GM19035 (cell line): ENCODE results near the gene GNL2.
"Not testable (repeated sequence)": the region's sequence is repeated elsewhere in the genome, so short reads cannot be mapped to it uniquely, and the experiment has no call there.

Experiments
- ATAC-seq: cut with Tn5 transposase; IDR thresholded peaks from one replicate; pipeline ENCODE4 v1.9.1; 2021; ENCODE audit not compliant: unreplicated experiment

GNL2 gene

DNA sequence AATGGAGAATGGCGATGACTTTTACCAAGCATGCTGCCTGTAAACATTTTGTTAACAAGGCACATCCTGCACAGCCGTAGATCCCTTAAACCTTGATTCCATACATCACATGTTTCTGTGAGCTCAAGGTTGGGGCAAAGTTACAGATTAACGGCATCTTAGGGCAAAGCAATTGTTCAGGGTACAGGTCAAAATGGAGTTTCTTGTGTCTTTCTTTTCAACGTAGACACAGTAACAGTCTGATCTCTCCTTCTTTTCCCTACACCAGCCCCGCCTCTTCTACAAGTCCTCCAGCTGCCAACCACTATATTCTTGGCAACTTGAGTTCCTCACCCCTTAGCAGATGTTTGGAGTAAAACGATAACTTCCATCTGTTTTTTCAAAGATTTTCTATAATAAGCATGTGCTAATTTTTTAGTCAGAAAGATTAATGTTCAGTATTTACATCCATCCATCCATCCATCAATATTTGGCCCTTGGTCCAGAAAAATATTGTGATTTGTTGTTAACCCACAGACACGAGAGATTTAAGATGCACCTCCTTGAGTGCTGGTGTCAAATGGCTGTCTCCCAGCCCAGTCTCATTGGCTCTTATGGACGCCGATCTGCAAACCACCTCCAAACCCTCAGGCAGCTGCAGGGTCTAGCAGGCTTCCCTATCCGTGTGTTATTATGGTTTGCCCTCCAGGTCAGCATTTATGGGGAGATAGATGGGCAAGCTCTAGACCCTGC is 35.2 kb downstream of the GNL2 start:
- no peak for ATAC-seq

DNA sequence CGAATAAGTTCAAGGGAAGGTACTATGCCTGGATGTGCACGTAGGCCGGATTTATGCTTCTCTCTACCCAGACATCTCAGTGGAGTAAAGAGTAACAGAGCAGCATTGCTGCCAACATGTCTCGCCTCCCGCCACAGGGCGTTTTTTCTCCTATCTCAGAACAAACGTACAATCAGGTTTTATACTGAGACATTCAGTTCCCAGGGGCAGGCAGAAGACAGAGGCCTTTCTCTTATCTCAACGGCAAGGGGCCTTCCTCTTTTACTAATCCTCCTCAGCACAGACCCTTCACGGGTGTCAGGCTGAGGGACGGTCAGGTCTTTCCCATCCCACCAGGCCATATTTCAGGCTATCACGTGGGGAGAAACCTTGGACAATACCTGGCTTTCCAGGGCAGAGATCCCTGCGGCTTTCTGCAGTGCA is 35.8 kb downstream of the GNL2 start:
- ATAC-seq: not testable (repeated sequence)

DNA sequence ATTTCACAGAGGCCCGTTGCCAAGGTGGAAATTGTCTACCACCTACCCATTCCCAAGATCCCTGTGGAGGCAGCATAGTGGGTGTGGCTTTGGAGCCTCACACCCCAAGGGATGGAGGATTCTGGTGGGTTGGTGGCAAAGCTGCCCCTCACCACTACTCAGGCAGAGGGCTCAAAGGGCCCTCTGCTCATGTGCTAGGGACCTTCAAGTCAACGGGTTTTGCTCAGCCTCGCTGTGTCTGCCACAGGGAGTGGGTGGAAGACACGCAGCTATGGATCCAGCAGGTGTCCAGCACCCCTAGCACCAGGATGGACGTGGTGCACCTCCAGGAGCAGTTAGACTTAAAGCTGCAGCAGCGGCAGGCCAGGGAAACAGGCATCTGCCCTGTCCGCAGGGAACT is 36.7 kb downstream of the GNL2 start:
- no peak for ATAC-seq

DNA sequence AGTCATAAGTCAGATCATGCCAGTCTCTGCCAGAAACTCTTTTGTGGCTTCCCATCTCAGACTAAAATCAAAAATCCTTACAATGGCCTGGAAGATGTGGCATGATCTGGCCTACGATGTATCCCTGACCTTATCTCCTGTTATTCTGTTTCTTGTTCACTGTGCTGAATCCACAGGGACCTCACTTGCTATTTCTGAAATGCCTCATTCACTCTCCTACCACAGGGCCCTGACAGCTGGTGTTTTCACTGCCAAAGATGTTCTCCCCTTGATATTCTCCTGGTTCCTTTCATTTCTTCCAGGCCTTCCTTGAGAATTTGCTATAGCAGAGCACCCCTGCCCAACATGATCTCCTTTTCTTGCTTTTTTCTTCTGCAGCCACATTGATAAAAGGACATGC is 37.3 kb downstream of the GNL2 start:
- no peak for ATAC-seq

DNA sequence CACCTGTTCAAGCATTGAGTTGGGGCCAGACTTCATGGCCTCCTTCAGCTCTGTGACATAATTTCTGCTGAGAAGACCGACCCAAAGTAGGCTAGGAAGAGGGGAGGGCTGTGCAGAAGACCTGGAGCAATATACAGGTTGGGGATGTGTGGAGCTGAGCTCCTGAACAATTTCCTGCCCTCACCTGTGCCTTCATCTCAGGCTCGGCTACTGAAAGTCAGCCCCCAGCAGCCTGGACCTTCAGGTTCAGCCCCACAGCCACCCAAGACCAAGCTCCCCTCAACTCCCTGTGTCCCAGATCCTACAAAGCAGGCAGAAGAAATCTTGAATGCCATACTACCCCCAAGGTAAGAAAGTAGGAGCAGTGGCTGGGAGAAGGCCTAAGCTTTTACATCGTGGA is 38.3 kb downstream of the GNL2 start:
- no peak for ATAC-seq

DNA sequence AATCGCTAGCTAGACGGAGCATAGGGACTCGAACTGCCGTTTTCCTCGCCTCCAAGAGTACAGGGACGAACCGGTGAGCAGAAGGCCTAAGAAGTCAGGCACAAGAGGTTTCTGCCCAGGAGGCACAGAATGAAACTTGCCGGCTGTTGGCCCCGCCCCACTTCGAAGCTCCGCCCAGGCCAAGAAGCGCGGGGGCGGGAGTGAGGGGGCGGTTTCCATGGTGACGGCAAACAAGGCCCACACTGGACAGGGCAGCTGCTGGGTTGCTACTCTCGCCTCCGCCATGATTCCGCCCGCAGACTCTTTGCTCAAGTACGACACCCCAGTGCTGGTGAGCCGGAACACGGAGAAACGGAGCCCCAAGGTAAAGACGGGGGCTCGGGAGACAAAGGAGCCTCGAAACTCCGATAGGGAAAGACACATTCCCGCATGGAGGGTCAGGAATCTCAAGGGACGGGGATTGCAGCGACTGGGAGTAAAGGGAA is 39.0 kb downstream of the GNL2 start, which contains the start of gene DNALI1:
Gene DNALI1 (plus strand): TSS at position 229 of the 485 bp plus-strand sequence. CDS start 55 bp downstream, at position 284.
- no peak for ATAC-seq

DNA sequence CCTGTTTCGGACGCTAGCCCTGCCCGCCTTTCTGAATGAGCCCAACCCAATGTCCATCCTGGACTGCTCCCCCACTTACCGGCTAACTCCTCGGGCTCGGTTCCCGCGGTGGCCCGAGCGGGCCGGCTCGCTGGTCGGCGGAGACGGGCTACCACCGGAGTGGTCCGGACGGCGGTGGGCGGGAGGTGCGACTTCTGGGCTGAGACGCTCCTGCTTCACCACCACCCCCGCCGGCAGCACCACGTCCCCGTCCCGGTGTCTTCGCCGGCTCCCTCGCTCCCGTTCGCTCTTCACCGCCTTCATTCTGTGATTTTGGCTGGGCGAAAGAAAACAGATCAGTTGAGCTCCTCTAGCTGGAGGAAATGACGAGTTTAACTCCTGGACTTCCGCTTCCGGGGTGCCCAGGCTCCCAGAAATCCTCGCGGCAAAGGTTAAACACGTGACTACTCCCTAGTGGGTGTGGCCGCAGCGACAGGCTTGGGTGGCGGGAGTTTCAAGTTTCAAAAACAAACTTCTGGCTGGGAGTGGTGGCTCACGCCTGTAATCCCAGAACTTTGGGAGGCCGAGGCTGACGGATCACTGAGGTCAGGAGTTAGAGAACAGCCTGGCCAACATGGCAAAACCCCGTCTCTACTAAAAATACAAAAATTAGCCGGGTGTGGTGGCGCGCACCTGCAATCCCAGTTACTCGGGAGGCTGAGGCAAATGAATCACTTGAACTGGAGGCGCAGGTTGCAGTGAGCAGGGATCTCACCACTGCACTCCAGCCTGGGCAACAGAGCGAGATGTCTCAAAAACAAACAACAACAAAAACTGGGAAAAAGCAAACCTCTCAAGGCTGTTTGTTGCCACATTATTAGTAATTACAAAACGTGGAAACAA is 41.6 kb downstream of the GNL2 start, which contains the start of gene SNIP1:
Gene SNIP1 (minus strand): TSS at position 367 of the 882 bp plus-strand sequence. CDS start 64 bp downstream, at position 303.
- ATAC-seq: peak; percentile 87

DNA sequence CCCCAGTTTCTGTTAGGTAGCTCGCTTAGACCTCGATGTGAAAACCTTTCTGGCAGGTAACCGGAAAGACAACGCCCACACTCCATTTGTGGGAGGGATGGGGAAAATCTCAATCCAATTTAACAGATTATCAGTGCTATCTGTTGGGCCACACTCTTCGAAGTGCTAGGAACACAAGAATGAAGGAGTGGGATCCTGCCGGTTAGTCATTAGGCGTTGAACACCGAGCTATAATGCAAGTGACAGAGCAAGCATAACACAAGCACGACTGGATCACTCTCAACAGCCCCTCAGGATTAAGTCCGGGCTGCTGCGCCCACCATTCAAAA is 42.2 kb downstream of the GNL2 start:
- ATAC-seq: no peak

DNA sequence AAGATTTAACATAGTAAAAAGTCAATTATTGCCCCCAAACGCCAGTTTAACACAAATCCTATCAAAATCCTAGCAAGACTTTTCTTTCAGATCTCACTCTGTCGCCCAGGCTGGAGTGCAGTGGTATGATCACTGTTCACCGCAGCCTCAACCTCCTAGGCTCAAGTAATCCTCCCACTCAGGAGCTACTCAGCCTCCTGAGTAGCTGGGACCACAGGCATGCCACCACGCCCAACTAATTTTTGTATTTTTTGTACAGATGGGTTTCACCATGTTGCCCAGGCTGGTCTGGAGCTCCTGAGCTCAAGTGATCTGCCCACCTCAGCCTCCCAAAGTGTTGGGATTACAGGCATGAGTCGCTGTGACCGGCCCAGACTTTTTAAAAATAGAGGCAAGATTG is 46.4 kb downstream of the GNL2 start:
- ATAC-seq: no peak

DNA sequence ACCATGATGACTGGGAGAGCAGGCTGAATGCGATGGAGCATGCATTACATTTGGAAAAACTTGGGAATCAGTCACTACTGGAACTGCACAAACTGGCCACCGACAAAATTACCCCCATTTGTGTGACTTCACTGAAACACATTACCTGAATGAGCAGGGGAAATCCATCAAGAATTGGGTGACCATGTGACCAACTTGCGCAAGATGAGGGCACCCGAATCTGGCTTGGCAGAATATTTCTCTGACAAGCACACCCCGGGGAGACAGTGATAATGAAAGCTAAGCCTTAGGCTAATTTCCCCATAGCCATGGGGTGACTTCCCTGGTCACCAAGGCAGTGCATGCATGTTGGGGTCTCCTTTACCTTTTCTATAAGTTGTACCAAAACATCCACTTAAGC is 50.7 kb downstream of the GNL2 start:
- ATAC-seq: no peak

DNA sequence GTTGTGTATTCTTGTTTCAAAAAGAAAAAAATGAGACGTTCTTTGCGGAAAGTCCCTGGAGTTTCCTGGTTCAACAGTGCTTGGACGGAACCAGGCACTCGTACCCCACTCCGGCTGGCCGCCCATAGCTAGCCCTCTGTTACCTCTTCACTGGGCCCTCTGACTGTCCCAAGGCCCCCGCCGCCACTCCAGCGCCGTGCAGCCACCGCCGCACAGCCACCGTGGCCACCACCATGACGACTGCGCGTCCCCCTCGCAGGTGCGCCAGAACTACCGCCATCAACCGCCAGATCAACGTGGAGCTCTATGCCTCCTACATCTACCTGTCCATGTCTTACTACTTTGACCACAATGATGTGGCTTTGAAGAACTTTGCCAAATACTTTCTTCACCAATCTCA is 51.2 kb downstream of the GNL2 start:
- no peak for ATAC-seq

DNA sequence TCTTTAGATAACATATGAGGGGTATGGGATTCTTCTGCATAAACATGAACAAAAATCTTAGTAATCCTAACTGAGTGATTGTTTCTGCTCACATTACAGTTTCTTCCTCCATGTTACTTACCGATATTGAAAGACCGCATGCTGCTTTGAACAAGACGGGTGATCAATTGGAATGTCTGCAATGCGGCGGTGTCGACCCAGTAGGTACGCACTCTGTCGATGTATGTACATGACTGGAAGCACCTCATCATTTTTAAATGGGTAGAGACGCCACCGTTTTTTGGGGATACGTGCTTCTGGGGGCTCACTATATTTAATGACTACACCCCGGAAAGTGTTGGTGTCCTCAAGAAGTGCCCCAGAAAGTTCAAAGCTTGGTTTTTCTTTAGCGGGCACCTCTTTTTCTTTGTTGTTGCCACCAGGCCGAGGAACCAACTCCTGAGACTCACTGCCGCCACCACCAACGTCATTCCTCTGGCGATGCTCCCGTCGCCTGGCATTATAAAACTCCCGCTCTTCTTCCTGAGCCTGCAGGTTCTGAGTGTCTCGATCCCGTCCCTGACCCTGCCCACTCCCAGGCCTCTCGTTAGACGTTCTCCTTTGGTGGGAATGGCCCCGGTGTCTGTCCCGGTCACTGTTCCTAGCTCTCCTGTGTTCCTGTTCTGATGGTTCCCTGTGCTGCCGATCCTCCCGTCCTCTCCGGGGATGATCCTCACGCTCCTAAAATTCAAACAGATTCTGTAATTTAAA is 55.5 kb downstream of the GNL2 start:
- ATAC-seq: no peak

DNA sequence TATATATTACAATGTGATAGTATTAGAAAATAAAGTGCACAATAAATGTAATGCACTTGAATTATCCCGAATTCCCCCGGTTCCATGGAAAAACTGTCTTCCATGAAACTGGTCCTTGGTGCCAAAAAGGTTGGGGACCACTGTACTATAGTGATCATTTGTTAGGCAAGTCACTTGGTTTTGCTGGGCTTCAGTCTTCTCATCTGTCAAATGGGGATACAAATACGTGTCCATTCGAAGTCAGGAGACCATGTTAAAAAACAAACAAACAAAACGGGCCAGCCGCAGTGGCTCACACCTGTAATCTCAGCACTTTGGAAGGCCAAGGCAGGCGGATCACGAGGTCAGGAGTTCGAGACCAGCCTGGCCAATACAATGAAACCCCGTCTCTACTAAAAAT is 56.6 kb downstream of the GNL2 start:
- not testable (repeated sequence) for ATAC-seq

DNA sequence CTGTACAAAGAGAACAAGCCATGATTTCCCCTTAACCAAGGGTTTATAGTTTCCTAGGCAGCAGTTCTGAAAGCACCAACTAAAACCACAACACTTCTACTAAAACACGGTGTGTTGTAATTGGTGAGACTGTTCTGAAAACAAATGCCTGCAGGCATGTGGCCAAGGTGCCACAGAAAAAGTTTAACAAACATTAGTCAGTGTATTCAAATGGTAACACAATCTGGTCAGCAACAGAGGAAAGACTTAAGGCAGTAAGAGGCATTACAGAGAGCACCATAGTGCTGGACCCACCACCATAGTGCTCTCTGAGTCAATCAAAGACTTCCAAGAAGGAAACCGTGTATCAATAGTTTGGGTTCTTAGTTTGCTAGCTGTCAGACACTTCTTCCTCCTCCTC is 58.4 kb downstream of the GNL2 start:
- no peak for ATAC-seq

DNA sequence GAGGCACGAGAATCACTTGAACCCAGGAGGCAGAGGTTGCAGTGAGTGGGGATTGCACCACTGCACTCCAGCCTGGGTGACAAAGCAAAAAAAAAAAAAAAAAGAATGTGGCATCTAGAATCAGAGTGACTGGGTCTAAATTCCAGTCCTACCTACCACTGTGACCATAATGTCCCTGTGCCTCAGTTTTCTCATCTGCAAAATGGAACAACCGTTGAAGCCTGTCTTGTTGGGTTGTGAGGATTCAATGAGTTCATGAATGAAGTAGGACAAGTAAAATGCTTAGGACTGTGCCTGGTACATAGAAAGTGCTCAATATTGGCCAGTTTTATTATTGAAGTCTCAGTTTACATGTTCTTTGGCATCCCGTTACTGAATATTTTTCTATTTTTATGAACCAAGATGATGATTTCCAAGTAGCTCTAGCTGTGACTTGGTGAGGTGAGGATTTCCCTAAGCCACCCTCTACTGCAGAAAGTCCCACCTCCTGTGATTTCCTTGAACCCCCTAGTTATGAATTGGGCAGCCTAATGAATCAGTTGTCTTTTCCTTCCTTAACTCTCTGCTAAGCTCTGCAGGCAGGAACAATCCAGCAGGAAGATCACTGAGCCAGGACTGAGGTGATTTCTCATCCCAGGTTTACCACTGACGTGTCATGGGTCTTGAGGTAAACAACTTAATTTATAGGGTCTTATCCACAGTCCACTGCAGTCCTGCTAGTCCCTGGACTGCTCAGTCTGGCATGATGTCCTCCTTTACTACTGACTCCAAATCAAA is 62.2 kb downstream of the GNL2 start:
- ATAC-seq: no peak

DNA sequence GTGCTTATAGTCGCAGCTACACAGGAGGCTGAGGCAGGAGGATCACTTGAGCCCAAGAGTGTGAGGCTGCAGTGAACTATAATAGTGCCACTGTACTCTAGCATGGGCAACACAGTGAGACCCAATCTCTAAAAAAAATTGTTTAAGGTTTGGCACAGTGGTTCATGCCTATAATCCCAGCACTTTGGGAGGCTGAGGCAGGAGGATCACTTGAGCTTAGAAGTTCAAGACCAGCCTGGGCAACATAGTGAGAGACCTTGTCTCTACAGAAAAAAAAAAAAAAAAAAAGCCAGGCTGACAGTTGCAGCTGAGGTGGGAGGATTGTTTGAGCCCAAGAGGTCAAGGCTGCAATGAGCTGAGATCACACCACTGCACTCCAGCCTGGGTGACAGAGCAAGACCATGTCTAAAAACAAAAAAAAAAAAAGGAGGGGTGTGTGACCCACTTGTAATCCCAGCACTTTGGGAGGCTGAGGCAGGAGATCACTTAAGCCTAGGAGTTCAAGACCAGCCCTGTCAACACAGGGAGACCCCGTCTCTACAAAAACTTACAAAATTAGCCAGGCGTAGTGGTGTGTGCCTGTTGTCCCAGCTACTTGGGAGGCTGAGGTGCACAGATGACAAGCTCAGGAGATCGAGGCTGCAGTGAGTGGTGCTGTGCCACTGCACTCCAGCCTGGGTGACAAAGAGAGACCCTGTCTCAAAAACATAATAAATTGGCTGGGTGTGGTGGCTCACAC is 63.1 kb downstream of the GNL2 start:
- not testable (repeated sequence) for ATAC-seq

DNA sequence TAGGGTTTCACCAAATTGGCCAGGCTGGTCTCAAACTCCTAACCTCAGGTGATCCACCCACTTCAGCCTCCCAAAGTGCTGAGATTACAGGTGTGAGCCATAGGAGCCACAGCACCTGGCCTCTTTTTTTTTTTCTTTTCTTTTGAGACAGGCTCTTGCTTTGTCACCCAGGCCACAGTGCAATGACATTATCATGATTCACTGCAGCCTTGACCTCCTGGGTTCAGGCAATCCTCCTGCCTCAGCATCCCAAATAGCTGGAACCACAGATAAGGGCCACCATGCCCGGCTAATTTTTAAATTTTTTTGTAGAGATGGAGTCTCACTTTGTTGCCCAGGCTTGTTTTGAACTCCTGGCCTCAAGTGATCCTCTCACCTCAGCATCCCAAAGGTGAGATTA is 65.8 kb downstream of the GNL2 start:
- ATAC-seq: not testable (repeated sequence)

DNA sequence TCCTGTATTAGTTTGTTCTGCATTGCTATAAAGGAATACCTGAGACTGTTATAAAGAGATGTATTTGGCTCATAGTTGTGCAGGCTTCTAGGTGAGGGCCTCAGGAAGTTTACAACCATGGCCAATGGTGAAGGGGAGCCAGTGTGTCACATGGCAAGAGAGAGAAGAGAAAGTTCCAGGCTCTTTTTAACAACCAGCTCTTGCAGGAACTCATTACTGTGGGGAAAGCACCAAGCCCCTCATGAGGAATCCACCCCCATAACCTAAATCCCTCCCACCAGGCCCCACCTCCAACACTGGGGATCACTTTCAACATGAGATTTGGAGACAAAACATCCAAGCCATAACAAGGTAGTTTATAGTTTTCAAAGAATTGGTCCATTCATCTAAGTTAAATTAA is 76.1 kb downstream of the GNL2 start:
- ATAC-seq: no peak

DNA sequence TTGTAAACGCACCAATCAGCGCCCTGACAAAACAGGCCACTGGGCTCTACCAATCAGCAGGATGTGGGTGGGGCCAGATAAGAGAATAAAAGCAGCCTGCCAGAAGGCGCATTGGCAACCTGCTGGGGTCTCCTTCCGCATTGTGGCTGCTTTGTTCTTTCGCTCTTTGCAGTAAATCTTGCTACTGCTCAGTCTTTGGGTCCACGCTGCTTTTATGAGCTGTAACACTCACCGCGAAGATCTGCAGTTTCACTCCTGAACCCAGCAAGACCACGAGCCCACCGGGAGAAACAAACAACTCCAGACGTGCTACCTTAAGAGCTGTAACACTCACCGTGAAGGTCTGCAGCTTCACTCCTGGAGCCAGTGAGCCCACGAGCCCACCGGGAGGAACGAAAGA is 76.8 kb downstream of the GNL2 start:
- not testable (repeated sequence) for ATAC-seq

DNA sequence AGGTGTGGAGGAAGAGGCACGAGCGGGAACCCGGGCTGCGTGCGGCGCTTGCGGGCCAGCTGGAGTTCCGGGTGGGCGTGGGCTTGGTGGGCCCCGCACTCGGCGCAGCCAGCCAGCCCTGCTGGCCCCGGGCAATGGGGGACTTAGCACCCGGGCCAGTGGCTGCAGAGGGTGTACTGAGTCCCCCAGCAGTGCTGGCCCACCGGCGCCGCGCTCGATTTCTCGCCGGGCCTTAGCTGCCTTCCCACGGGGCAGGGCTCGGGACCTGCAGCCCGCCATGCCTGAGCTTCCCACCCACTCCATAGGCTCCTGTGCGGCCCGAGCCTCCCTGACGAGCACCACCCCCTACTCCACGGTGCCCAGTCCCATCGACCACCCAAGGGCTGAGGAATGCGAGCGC is 77.5 kb downstream of the GNL2 start:
- not testable (repeated sequence) for ATAC-seq
